ENCODE measurements around the gene TNNT2. TPM values are rescaled to one million over a fixed set of nuclear protein-coding genes. Genes with fewer than 3 reads are reported as not detected.

Gene TNNT2
- not detected for total RNA-seq

DNA sequence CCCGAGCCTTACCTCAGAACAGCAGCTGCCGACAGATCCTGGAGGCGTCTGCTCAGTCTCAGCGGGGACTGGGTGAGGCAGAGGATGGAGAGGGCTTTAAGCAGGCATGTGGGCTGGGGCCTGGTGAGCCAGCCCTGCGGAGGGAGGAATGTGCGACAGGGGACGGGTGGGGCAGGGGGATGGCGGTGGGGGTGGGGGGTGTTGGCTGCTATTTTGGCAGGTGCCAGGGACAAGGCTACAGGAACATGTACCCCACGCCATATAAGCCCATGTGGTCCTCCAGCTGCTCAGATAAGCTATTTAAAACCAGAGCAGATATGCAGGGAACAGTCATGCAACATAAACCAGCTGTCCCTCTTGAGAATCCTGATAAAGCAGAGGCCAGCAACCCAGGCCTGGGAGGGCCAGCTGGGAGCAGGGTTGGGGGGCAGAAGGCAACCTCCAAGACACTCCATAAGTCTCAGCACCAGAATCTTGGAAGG, at the start of gene TNNT2:
Gene TNNT2, minus strand, starts transcription at position 70 of the 482 bp plus-strand sequence. CDS start 4,426 bp downstream, outside the sequence.
- Mint-ChIP-seq H3K4me3 (no peak within 1 kb of the TSS), H3K27ac (no peak within 1 kb of the TSS), H3K27me3 (peaks cover 2% of the 10 kb centered on the region), H3K9me3 (no peaks in the 10 kb centered on the region), H3K36me3 (no peaks in the 10 kb centered on the region), H3K4me1 (no peaks in the 10 kb centered on the region)
- POLR2A ChIA-PET = no interaction called here
- no peak for ATAC-seq (ENCODE audit: low read depth)
- DNase-seq = no peak

DNA sequence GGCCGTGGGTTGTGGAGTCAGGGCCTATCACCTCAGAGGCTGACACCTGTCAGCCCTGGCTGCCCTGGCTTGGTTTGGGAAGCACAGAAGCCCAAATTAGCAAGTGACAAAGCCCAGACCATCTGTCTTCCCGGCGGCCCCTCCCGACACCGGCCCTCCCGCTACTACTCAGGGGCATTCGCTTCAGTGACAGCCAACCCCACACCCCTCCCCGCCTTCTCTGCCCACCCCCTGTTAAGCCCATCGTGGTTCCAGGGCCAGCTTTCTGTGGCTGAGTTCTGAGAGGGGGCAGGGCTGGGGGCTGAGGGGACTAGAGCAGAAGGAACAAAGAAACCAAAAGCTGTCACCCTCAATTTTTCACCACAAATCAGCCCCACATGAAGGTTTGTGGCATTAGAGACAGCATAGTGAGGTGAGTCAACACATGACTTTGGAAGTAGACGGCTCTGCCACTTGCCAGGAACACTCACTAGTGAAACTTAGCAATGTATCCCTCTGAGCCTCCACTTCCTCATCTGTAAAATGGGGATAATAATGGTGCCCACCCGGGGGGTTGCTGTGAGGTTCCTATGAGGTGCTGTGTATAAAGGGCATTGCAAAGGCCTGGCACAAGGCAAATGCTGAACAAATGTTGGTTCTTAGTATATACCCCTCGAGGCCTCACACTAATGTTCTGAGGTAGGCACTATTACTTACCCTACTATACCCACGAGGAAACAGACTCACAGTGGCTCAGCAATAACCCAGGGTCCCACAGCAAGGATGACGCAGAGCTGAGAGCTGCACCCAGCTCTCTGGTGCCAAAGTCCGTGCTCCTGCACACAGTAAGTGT, 49.2 kb upstream of the TNNT2 start:
- no peak overlapping the region for H3K27ac Mint-ChIP-seq
- no peaks in the 10 kb centered on the region for H3K9me3 Mint-ChIP-seq
- peaks cover 23% of the 10 kb centered on the region for H3K27me3 Mint-ChIP-seq
- peak; percentile 56 for ATAC-seq (ENCODE audit: low read depth)
- no peak overlapping the region for H3K4me3 Mint-ChIP-seq
- POLR2A ChIA-PET = no interaction called here
- no peak for DNase-seq
- no peaks in the 10 kb centered on the region for H3K36me3 Mint-ChIP-seq
- peaks cover 7% of the 10 kb centered on the region for H3K4me1 Mint-ChIP-seq

DNA sequence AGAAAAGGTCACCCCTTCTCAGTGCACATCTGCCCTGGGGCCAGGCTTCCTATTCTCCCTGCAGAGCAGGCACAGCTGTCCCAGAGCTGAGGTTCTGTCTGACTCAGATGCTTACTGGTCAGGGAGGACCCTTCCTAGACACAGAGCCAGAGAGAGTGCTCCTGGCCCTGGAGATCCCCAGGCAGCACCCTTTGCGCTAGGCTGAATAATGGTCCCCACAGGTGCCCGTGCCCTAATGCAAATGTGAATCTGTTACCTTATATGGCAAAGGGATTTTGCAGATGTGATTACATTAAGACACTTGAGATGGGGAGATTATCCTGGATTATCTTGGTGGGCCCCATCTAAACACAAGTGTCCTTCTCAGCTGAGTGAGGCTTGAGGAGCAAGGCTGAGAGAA, 46.7 kb upstream of the TNNT2 start:
- Mint-ChIP-seq H3K36me3 (no peaks in the 10 kb centered on the region), H3K9me3 (no peaks in the 10 kb centered on the region), H3K27ac (no peak overlapping the region), H3K4me1 (peaks cover 7% of the 10 kb centered on the region), H3K27me3 (peaks cover 20% of the 10 kb centered on the region), H3K4me3 (no peak overlapping the region)
- POLR2A ChIA-PET = no interaction called here
- ATAC-seq (ENCODE audit: low read depth) (no peak), DNase-seq (no peak)

DNA sequence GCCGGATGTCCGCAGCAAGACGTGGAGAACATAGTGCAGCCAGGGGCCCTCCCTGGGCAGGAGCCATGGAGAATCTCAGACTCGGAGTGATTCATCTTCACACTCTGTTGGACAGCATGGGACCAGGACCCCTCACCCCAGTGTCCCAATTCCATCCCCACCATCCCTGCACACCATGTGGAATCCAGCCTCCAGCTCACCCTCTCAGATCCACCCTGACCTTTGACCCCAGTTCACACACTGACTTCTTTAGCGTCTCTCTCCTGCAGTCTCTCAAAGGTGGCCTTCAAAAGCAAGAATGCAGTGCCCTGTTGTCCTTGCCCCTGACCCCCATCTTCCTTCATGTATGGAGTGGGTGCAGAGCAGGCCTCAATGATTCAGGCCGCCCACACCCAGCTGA, 46.2 kb upstream of the TNNT2 start:
- POLR2A ChIA-PET = no interaction called here
- ATAC-seq (ENCODE audit: low read depth) = no peak
- Mint-ChIP-seq H3K27ac (no peak overlapping the region), H3K36me3 (no peaks in the 10 kb centered on the region), H3K4me3 (no peak overlapping the region), H3K27me3 (peaks cover 20% of the 10 kb centered on the region), H3K9me3 (no peaks in the 10 kb centered on the region), H3K4me1 (peaks cover 7% of the 10 kb centered on the region)
- no peak for DNase-seq

DNA sequence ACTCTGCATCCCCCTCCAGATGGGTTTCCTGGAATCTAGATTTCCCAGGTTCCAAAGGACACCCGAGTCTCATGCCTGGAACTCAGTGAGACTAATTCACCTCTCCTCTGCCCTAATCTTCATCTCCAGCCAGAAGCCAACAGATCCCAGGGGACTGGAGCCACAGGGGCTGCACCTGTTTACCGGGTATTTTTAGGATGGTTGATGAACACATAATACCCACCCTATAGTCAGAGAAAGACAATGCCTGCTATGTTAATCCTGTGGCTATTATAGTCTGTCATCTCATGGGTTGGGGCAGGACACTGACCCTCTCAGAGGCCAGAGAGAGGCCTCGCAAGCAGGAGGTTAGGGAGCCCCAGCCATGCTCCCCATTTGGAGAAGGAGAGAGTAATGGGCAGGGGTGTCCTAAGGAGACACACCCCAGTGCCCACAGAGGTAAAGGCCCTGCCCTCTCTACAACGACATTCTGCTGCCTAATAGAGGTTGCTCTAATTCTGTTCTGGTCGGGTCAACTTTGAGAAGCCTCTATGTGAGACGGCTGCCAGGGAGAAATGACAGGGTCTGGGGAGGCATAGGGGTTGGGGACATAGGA, 45.1 kb upstream of the TNNT2 start:
- no peak for DNase-seq

DNA sequence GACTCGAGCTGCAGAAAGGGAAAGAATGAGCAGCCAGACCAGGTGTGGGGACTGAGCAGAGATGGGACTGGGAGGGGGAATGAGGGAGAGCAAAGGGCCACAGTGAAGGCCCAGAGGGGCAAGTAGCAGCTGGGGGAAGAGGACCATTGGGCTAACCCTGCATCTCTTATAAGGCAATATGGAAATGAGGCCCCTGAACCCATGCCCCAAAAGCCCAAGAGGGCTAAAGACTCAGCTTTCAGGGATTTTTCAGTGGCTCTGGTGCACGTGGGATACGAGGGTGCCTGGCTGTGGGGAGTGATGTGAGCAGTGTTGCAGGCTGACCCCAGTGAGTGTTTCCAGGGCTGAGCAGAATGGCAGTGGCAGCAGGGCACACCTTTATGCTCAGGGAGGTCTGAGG, 44.5 kb upstream of the TNNT2 start:
- POLR2A ChIA-PET = no interaction called here
- peaks cover 21% of the 10 kb centered on the region for H3K27me3 Mint-ChIP-seq
- no peak overlapping the region for H3K4me3 Mint-ChIP-seq
- DNase-seq (no peak), ATAC-seq (ENCODE audit: low read depth) (no peak)
- H3K36me3 Mint-ChIP-seq = no peaks in the 10 kb centered on the region
- peaks cover 5% of the 10 kb centered on the region for H3K4me1 Mint-ChIP-seq
- H3K9me3 Mint-ChIP-seq = no peaks in the 10 kb centered on the region
- H3K27ac Mint-ChIP-seq = no peak overlapping the region

More for the DNA sequence above, 45.1 kb upstream of the TNNT2 start:
- no peaks in the 10 kb centered on the region for H3K36me3 Mint-ChIP-seq
- H3K27me3 Mint-ChIP-seq = peaks cover 20% of the 10 kb centered on the region
- H3K4me1 Mint-ChIP-seq = peaks cover 5% of the 10 kb centered on the region
- no peak for ATAC-seq (ENCODE audit: low read depth)
- H3K27ac Mint-ChIP-seq = no peak overlapping the region
- H3K9me3 Mint-ChIP-seq = no peaks in the 10 kb centered on the region
- no peak overlapping the region for H3K4me3 Mint-ChIP-seq
- POLR2A ChIA-PET = no interaction called here

DNA sequence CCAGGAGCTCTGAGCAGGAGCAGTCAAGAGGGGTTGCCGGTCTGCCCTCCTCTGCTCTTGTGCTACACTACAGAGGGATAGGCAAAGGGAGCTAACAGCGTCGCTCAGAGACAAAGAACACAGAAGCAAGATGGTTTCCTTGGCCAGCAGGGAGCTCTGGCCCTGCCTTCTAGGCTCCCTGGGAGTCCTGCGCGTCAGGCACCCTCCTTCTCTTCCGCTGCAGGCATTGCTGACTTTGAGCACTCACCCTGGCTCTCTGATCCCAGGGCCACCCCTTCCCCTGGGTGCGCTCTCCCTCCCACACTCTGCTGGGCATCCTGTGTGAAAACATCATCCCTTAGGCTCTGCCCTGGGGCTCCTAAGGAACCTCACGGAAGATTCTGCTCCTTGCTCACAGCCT, 43.6 kb upstream of the TNNT2 start:
- no peak overlapping the region for H3K27ac Mint-ChIP-seq
- no peaks in the 10 kb centered on the region for H3K9me3 Mint-ChIP-seq
- DNase-seq (no peak), ATAC-seq (ENCODE audit: low read depth) (no peak)
- POLR2A ChIA-PET = no interaction called here
- no peaks in the 10 kb centered on the region for H3K36me3 Mint-ChIP-seq
- peaks cover 1% of the 10 kb centered on the region for H3K4me1 Mint-ChIP-seq
- H3K27me3 Mint-ChIP-seq = peaks cover 24% of the 10 kb centered on the region
- no peak overlapping the region for H3K4me3 Mint-ChIP-seq

DNA sequence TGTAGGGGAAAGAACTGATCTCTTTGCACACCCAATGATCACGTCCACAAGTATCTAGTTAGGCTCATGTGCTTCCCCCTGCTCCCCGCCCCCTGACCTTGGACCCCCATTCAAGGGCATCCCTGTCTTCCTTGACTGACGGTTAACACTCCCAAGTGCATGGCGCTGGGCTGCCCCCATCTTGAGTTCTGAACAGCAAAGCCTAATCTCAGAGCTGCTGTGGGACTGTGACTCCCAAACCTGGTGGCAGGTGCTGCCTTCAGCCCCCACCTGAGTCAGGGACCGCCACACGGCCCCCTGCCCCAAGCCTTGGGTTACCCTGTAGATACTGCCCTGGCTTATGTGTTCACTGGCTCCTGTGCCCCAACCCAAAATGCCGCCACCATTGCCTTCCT, 43.1 kb upstream of the TNNT2 start:
- ATAC-seq (ENCODE audit: low read depth) (no peak), DNase-seq (no peak)
- Mint-ChIP-seq H3K4me1 (no peaks in the 10 kb centered on the region), H3K36me3 (no peaks in the 10 kb centered on the region), H3K27me3 (peaks cover 24% of the 10 kb centered on the region), H3K9me3 (no peaks in the 10 kb centered on the region), H3K4me3 (no peak overlapping the region), H3K27ac (no peak overlapping the region)
- POLR2A ChIA-PET = no interaction called here

DNA sequence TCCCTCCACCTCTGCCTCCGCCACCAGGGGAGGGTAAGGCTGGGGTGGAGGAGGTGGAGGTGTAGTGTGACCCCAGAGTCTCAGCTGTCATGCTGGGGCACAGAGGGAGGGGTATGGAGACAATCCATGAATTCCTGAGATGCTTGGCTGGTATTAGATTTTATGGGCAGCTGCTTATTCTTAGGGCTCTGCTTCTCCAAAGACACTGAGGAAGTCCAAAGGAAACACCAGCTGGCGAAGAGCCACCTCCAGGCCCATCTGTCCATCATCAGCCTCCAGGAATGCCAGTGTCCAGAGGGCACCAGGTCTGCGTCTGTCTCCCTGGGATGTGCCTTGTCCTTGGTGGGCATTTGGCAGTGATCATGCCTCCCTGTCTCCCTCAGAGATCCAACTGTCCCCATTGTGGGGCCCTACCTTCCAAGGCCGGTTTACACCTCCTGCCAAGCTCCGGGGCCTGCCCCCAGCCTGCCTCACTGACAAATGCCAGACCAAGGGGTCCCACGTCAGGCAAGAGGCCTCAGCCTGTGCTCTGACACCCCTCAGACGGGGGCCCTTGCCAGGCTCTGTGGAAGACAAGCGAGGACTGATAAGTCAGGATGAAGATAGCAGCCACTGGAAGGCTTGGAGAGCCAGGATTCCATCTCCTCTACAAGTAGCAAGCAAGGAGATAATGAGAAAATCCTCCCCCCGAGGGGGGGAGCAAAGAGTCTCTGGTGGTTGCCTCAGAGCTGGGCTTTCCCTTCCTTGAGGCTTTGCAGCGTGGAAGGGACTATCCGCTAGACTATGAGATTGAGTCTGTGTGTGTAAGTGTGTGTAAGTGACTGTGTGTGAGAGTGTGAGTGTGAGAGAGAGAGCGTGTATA, 42.5 kb upstream of the TNNT2 start:
- no peaks in the 10 kb centered on the region for H3K9me3 Mint-ChIP-seq
- no peak for DNase-seq
- H3K27me3 Mint-ChIP-seq = peaks cover 23% of the 10 kb centered on the region
- POLR2A ChIA-PET = no interaction called here
- no peaks in the 10 kb centered on the region for H3K36me3 Mint-ChIP-seq
- H3K4me1 Mint-ChIP-seq = no peaks in the 10 kb centered on the region
- ATAC-seq (ENCODE audit: low read depth) = no peak
- no peak overlapping the region for H3K4me3 Mint-ChIP-seq
- no peak overlapping the region for H3K27ac Mint-ChIP-seq

DNA sequence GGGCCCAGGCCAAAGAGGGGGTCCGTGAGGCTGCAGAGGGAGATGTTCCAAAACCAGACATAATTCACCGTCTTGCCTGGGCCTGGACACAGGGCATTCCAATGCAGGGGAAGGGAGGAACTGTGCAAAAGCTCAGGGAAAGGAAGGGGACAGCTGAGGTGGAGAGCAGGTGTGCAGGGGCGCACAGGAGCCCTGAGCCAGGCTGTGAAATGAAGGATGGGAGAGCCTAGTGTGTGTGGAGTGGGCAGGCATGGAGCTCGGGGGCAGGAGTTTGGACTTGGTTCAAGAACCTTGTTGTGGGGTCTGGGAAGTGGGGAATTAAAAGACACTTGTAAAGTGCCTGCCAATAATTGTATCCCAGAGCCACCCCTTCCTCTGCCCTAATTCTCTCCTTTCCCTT, 41.8 kb upstream of the TNNT2 start:
- Mint-ChIP-seq H3K9me3 (no peaks in the 10 kb centered on the region), H3K36me3 (no peaks in the 10 kb centered on the region), H3K4me1 (no peaks in the 10 kb centered on the region), H3K27ac (no peak overlapping the region), H3K27me3 (peaks cover 23% of the 10 kb centered on the region), H3K4me3 (no peak overlapping the region)
- DNase-seq (no peak), ATAC-seq (ENCODE audit: low read depth) (no peak)
- POLR2A ChIA-PET = no interaction called here

DNA sequence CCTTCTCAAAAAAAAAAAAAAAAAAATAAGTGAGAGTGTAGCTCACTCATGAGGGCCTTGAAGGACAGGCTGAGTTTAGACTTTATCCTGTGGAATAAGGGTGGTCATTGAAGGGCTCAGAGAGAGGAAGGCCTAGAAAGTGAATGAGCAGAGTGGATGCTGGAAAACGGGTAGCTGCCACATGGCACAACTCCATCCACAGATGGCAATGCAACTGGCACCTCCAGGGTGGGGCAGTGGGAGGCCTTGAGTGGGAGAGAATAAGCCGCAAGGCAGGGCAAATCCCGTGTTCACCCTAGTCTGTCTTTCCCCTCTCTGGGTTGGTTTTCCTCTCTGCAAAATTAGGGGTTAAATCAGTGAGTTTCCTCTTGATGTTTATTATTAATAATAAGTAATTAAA, 41.0 kb upstream of the TNNT2 start:
- Mint-ChIP-seq H3K4me3 (no peak overlapping the region), H3K4me1 (no peaks in the 10 kb centered on the region), H3K36me3 (no peaks in the 10 kb centered on the region), H3K9me3 (no peaks in the 10 kb centered on the region), H3K27ac (no peak overlapping the region), H3K27me3 (peaks cover 20% of the 10 kb centered on the region)
- no peak for ATAC-seq (ENCODE audit: low read depth)
- POLR2A ChIA-PET = no interaction called here
- DNase-seq = no peak

DNA sequence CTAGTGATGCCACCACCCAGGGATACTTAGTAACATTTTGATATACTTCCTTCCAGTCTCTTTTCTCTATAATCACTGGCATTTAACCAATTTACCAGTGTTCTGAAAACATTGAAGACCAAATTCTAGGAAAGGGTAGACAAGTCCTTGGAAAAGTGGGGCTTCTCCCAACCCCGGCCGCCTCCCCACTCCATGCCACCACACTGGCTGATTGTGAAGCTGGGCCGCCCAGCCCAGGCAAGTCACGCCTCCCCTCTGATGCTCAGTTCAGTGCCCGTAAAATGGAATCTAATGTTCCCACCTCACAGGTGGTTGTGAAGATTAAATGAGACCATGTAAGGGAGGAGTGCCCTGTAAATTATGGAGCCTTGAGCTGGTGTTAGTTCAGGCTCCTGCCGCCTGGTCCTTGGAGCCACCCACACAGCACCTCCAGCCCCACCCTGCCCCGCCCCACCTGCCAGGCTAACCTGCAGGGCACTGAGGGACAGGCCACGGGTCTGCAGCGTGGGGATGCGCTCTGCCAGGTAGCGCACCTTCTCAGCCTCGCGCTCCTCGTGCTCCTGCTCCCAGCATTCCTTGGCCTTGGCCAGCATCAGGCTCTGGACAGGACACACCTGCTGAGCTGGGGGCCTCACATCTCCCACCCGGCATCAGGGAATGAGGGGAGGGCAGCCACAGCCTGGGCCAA, 36.7 kb upstream of the TNNT2 start:
- Mint-ChIP-seq H3K4me3 (no peak overlapping the region), H3K36me3 (no peaks in the 10 kb centered on the region), H3K27me3 (peaks cover 15% of the 10 kb centered on the region), H3K27ac (no peak overlapping the region), H3K9me3 (no peaks in the 10 kb centered on the region), H3K4me1 (no peaks in the 10 kb centered on the region)
- POLR2A ChIA-PET = no interaction called here
- DNase-seq (no peak), ATAC-seq (ENCODE audit: low read depth) (no peak)

DNA sequence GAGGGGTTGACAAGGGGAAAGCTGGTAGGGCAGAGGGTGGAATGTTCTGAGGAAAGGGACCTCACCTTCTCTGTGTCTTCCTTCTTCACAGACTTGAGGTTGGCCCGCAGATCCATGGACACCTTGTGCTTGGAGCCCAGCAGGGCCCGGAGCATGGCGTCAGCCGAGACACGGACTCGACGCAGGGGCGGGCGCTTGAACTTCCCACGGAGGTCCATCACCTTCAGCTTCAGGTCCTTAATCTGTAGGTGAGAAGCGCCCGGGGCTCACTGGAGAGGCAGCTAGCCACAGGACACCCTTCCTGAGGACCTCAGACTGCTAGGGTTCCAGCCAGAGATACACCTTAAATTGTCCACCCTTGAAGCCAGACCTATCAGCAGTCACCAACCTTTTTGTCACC, 33.8 kb upstream of the TNNT2 start:
- Mint-ChIP-seq H3K4me1 (no peaks in the 10 kb centered on the region), H3K27ac (no peak overlapping the region), H3K4me3 (no peak overlapping the region), H3K9me3 (no peaks in the 10 kb centered on the region), H3K36me3 (no peaks in the 10 kb centered on the region), H3K27me3 (peaks cover 10% of the 10 kb centered on the region)
- POLR2A ChIA-PET = interaction anchor here (1.0 kb wide), 1 partner anchor 24 kb away, joined by 3 read pairs; no protein-coding TSS in a partner anchor
- DNase-seq = no peak
- no peak for ATAC-seq (ENCODE audit: low read depth)

Data from activated naive CD8-positive, alpha-beta T cell treated with anti-CD3 and anti-CD28 coated beads, Interleukin-2, amount 10 ng/mL, durations not matched to agents 7 days and 5 days (primary cell).